Activated CD4-positive, alpha-beta T cell treated with anti-CD3 and anti-CD28 coated beads, Interleukin-2, amount 10 ng/mL, durations not matched to agents 7 days and 5 days (primary cell): ENCODE data around the gene AOPEP. TPM values are rescaled to one million over a fixed set of nuclear protein-coding genes. Genes with fewer than 3 reads are reported as not detected.

Source experiments
- CTCF ChIA-PET: fragments of 350-600 bp; sonication (Branson Sonifier 250); formaldehyde crosslinking; loops from one replicate; lab custom pipeline; 2021; ENCODE audit warnings: antibody characterized with exemption; lab: Charles Lee
- POLR2A ChIA-PET: fragments of 350-600 bp; sonication (Branson Sonifier 250); formaldehyde crosslinking; loops from one replicate; lab custom pipeline; 2021; ENCODE audit warnings: antibody characterized with exemption; lab: Charles Lee
- DNase-seq: peaks from one replicate; pipeline ENCODE4 v3.0.0-alpha.2; 2020
- H3K27ac Mint-ChIP-seq: one replicate; pipeline ENCODE4 v1.8.0; 2021; ENCODE audit warnings: mild to moderate bottlenecking, moderate library complexity, mixed read lengths
- H3K27me3 Mint-ChIP-seq: one replicate; pipeline ENCODE4 v1.8.0; 2021; ENCODE audit warnings: mixed read lengths
- H3K36me3 Mint-ChIP-seq: one replicate; pipeline ENCODE4 v1.8.0; 2021; ENCODE audit warnings: low read depth, mixed read lengths
- H3K4me1 Mint-ChIP-seq: one replicate; pipeline ENCODE4 v1.8.0; 2021; ENCODE audit warnings: mixed read lengths
- H3K4me3 Mint-ChIP-seq: one replicate; pipeline ENCODE4 v1.8.0; 2021; ENCODE audit warnings: mild to moderate bottlenecking, moderate library complexity, mixed read lengths
- H3K9me3 Mint-ChIP-seq: one replicate; pipeline ENCODE4 v1.8.0; 2021; ENCODE audit warnings: mixed read lengths
- total RNA-seq, 2 experiments: library from RNA; stranded (reverse); gene quantifications; one replicate each; pipeline ENCODE4 v1.2.3, GENCODE V29; 2021

The AOPEP gene
- total RNA-seq, 2 experiments from 2014 or later, result 9.7 to 10.7 TPM

DNA sequence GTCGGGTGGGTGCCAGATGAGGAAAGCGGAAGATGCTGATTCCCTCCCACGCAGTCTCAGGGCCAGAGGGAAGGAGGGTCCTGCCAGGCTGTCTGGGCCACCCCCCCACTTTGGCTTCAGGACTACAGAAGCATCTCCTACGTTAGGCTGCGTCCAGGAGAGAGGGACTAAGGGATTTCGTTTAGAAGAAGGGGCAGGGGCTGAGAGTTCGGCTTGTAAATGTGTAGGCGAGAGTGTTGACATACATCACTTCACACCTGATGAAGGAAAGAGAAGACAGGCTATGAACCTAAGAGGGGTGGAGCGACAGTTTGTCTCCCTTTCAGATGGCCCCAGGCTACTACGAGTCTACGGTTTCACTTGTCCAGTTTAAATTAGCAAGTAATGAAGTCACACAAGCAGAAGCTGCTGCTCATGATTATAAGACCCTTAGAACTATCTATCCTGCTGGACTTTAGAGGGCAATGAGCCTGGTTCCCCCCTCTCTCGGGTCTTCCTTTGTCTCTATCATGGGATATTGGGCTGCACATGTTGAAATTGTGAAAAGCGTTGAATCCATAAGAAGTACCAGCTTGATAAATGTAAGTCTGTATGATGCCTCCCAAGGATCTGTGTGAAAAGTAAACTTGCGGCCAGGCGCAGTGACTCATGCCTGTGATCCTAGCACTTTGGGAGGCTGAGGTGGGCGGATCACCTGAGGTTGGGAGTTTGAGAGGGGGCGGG, 193.0 kb downstream of the AOPEP start:
- no peak overlapping the region for H3K27ac Mint-ChIP-seq
- H3K36me3 Mint-ChIP-seq, result no peaks in the 10 kb centered on the region
- ChIA-PET POLR2A (no interaction called here), CTCF (no interaction called here)
- no peak for DNase-seq
- no peaks in the 10 kb centered on the region for H3K4me1 Mint-ChIP-seq
- H3K9me3 Mint-ChIP-seq, result no peaks in the 10 kb centered on the region
- no peak overlapping the region for H3K4me3 Mint-ChIP-seq
- H3K27me3 Mint-ChIP-seq, result no peaks in the 10 kb centered on the region

DNA sequence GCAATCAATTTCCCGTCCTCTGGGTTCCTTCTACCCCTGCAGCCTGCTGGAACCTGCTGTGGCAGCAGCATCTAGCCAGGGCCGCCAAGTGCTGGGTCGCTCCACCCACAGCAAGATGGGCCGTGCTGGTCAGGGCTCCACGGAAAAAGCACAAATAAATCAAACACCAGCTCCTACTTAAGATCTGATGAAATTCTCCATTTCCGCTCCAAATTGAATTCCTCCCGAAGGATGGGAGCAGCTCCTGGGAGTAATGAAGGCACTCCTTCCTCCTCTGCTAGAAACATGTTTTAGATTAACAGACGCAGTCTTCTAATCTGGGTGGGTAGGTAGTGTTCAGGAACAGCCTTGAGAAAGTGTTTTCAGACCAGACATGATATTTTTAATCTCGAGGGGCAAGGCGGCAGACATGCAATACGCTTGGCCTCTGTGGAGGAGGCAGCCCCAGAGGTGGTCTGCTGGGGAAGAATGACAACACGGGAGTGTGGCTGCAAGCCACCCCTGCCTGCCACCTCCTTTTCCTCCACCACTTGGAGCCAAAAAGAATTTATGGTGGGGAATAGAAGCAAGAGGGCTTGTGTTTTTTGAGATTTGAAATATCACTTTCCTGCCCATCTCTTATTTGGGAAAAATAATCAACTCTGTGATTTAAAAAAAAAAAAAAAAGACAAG, 194.1 kb downstream of the AOPEP start:
- ChIA-PET POLR2A (no interaction called here), CTCF (no interaction called here)
- Mint-ChIP-seq H3K4me1 (no peaks in the 10 kb centered on the region), H3K27ac (no peak overlapping the region), H3K4me3 (no peak overlapping the region), H3K36me3 (no peaks in the 10 kb centered on the region), H3K27me3 (no peaks in the 10 kb centered on the region), H3K9me3 (no peaks in the 10 kb centered on the region)
- DNase-seq, result no peak

DNA sequence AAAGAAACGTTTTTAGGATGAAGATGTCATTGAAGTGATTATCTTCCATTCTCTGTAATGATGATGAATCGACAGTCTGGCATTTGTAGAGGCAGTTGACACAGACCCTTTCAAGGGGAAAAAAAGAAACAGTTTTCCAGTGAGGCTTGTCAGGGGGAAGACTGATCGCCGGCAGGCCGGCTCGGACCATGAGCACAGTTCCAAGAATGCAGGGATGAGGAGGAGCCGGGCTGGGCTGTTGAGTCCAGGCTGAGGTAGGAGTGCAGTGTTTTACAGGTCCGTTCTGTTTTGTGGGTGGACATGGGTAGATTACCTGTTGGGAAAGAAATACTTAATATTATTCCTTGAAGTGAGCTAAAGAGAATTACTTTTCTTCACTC, 194.6 kb downstream of the AOPEP start:
- Mint-ChIP-seq H3K9me3 (no peaks in the 10 kb centered on the region), H3K27me3 (no peaks in the 10 kb centered on the region), H3K4me1 (no peaks in the 10 kb centered on the region), H3K27ac (no peak overlapping the region), H3K4me3 (no peak overlapping the region), H3K36me3 (no peaks in the 10 kb centered on the region)
- POLR2A ChIA-PET, result no interaction called here
- CTCF ChIA-PET, result no interaction called here
- no peak for DNase-seq

DNA sequence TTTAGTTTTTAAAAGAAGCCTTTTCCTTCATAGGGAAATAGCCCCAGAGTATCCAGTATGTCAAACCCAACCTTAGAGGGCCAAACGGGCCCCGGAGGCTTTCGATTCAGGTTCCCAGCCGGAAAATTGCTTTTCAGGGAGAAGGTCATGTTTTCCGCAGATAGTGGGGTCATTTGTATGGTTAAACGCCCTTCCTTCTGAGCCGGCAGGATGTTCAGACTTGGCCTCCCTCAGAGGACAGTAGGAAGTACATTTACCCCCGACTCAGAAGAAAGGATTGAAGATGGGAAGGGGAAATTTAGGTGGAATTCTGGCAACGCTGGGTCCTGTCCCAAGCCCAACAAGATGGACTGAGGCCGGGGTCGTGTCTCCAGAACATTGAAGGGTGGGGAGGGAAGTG, 195.2 kb downstream of the AOPEP start:
- no peaks in the 10 kb centered on the region for H3K27me3 Mint-ChIP-seq
- ChIA-PET POLR2A (no interaction called here), CTCF (no interaction called here)
- DNase-seq, result no peak
- no peaks in the 10 kb centered on the region for H3K36me3 Mint-ChIP-seq
- H3K4me3 Mint-ChIP-seq, result no peak overlapping the region
- H3K4me1 Mint-ChIP-seq, result no peaks in the 10 kb centered on the region
- no peak overlapping the region for H3K27ac Mint-ChIP-seq
- no peaks in the 10 kb centered on the region for H3K9me3 Mint-ChIP-seq

DNA sequence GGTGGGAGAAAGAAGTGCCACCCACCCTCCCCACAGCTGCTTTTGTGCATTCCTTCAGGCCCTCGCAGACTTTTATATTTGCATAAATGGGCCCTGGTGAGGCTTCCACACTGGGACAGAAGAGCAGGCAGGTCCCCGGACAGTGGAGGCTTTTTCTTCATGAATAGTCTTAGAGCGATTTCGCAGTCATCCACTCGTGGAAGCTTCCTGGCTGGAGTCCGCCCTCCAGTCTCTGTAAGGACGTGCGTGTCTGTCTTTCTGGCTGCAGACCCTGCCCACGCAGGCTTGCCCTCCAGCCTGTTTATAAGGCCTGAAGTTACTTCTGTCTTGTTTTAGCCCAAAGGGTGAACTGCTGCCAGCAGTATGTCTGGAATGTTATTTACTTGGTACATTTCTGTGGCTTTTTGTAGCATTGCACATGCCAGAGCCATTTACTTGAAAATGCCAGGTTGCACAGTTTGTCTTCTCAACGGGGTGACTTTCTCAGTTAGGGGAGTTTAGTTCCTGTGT, 195.7 kb downstream of the AOPEP start:
- CTCF ChIA-PET, result no interaction called here
- no peak for DNase-seq
- POLR2A ChIA-PET, result no interaction called here
- Mint-ChIP-seq H3K36me3 (no peaks in the 10 kb centered on the region), H3K27me3 (no peaks in the 10 kb centered on the region), H3K27ac (no peak overlapping the region), H3K4me1 (no peaks in the 10 kb centered on the region), H3K9me3 (no peaks in the 10 kb centered on the region), H3K4me3 (no peak overlapping the region)

DNA sequence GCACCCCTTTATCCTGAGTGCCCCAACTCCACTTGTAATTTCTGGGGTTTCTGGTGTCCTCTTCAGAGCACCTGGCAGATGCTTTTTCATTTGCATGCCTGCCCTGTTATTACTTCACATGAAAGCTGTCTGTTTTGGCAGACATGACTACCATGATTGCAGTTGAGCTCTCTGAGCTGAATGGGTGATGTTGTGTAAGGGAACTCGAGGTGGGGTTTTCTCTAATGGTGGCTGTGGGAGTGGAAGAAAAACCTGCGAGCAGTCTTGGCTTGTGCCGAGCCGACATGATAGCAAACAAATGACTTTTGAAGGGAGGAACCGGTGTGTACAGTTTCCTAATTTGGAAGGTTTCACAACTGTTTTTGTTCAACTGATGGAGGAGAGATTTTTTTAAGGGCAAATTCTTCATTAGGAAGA, 196.2 kb downstream of the AOPEP start:
- Mint-ChIP-seq H3K36me3 (no peaks in the 10 kb centered on the region), H3K9me3 (no peaks in the 10 kb centered on the region), H3K27me3 (no peaks in the 10 kb centered on the region), H3K4me3 (no peak overlapping the region), H3K4me1 (no peaks in the 10 kb centered on the region), H3K27ac (no peak overlapping the region)
- no peak for DNase-seq
- POLR2A ChIA-PET, result no interaction called here
- CTCF ChIA-PET, result no interaction called here

DNA sequence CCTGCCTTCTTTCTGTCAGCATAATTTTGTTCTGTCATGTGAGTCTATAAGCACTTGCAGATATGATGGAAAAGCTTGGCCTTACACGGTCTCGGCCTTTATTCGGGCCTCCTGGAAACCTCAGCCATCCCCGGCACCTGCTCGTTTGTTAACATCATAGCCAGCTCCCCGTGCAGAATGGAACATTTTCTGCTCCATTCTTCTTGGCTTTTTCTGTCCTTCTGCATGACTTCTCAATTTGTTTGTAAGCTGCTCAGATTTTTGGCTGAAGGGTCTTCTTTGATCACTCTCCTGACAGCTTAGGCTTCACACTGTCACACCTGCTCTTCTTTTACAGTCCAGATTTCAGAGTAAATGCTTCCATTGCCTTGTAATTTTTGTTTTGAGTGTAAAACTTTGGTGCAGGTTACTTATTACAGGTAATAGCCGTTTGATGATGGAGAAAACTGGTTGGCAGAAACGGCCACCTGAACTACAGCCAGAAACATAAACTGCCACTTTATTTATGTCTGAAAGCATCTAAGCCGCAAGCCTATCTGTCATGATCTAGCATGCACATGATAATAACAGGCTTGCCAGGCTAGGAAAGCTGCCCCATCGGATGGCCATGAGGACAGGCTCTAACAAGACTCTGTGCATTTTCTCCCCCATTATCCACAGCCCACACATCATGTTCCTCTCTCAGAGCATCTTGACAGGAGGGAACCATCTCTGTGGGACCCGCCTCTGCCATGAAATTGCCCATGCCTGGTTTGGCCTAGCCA, 197.0 kb downstream of the AOPEP start:
- CTCF ChIA-PET, result no interaction called here
- Mint-ChIP-seq H3K4me3 (no peak overlapping the region), H3K27me3 (no peaks in the 10 kb centered on the region), H3K4me1 (no peaks in the 10 kb centered on the region), H3K36me3 (no peaks in the 10 kb centered on the region), H3K9me3 (no peaks in the 10 kb centered on the region), H3K27ac (no peak overlapping the region)
- POLR2A ChIA-PET, result no interaction called here
- DNase-seq, result no peak

DNA sequence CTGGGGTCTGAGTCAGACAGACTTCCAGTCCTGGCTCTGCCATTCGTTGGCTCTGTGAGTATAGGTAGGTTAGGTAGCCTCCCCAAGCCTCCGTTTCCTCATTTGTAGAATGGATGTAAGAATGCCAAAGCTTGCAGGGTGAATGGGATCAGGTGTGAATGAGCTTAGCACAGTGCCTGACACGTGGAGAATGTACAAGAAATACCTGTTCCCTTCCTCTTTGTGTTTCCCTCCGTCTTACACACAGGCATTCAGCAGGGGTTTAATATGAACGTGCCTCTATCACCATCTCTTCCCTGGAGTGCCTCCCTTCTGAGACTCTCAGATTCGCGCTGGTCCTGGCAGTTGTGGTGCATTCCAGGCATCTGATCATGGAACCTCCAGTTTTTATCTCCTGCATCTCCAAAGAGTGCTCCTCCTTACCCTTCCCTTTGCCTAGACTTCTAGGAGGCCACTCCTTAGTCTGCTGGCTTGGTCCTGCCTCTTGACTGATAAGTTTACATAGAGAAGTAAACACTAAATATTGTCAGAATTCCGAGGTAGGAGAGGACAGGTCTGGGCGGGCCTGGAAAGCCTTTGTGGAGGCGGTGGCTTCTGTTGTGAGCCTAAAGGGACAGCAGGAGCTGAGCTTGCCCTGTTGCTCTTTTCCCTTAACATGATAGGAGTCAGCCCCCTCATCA, 199.4 kb downstream of the AOPEP start:
- DNase-seq, result no peak
- Mint-ChIP-seq H3K36me3 (no peaks in the 10 kb centered on the region), H3K4me1 (no peaks in the 10 kb centered on the region), H3K9me3 (no peaks in the 10 kb centered on the region), H3K27ac (no peak overlapping the region), H3K27me3 (no peaks in the 10 kb centered on the region), H3K4me3 (no peak overlapping the region)
- POLR2A ChIA-PET, result no interaction called here
- CTCF ChIA-PET, result interaction anchor here (1.4 kb wide), 1 partner anchor 24 kb away, joined by 3 read pairs; no protein-coding TSS in a partner anchor

DNA sequence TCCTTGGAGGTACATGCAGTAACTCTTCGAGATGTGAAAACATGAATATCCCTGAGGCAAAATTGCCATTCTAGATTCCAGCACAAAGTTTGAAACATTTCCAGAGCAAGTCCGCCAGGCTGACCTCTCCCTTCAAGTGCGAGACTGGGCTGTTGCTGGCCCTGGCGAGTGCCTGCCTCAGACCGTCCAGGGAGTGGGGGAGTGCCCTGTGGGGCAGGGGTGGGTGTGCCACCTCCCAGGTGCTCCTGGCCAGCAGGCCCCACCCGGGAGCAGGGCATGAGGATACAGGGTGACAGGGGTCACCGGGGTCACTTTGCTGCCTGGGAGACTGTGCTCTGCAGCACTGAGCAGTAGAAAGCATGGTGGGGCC, 199.9 kb downstream of the AOPEP start:
- no peaks in the 10 kb centered on the region for H3K4me1 Mint-ChIP-seq
- H3K9me3 Mint-ChIP-seq, result no peaks in the 10 kb centered on the region
- H3K27me3 Mint-ChIP-seq, result no peaks in the 10 kb centered on the region
- H3K4me3 Mint-ChIP-seq, result no peak overlapping the region
- CTCF ChIA-PET, result no interaction called here
- H3K36me3 Mint-ChIP-seq, result no peaks in the 10 kb centered on the region
- POLR2A ChIA-PET, result no interaction called here
- no peak overlapping the region for H3K27ac Mint-ChIP-seq
- DNase-seq, result no peak

DNA sequence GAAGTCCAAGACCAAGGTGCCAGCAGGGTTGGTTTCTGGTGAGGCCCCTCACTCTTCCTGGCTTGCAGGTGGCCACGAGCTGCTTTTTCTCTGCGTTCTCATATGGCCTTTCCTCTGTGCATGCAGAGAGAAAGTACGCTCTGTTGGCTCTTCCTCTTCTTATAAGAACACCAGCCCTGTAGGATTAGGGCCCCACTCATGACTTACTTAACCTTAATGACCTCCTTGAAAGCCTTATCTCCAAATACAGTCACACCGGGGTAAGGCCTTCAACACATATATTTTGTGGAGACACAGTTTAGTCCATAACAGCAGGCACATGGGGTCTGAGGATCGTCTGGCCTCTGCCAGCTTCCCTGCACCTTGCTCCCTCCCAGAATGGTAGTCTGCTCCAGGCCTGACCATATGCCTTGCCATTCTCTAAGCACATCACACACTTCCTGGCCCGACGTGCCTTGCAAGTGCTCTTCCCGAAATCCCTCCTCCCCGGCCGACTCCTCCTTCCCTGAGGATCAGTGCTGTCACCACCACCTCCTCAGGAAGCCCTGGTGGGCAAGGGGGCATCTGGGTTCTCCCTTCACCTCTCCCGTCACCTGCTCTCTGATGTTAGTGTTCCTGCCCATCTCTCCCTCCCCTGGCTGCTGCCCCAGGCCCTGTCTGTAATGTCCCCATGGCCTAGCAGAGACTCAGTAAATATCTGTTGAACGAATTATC, 200.7 kb downstream of the AOPEP start:
- no peak for DNase-seq
- POLR2A ChIA-PET, result no interaction called here
- no peak overlapping the region for H3K4me3 Mint-ChIP-seq
- CTCF ChIA-PET, result no interaction called here
- no peak overlapping the region for H3K27ac Mint-ChIP-seq
- H3K27me3 Mint-ChIP-seq, result no peaks in the 10 kb centered on the region
- no peaks in the 10 kb centered on the region for H3K9me3 Mint-ChIP-seq
- no peaks in the 10 kb centered on the region for H3K4me1 Mint-ChIP-seq
- H3K36me3 Mint-ChIP-seq, result no peaks in the 10 kb centered on the region

DNA sequence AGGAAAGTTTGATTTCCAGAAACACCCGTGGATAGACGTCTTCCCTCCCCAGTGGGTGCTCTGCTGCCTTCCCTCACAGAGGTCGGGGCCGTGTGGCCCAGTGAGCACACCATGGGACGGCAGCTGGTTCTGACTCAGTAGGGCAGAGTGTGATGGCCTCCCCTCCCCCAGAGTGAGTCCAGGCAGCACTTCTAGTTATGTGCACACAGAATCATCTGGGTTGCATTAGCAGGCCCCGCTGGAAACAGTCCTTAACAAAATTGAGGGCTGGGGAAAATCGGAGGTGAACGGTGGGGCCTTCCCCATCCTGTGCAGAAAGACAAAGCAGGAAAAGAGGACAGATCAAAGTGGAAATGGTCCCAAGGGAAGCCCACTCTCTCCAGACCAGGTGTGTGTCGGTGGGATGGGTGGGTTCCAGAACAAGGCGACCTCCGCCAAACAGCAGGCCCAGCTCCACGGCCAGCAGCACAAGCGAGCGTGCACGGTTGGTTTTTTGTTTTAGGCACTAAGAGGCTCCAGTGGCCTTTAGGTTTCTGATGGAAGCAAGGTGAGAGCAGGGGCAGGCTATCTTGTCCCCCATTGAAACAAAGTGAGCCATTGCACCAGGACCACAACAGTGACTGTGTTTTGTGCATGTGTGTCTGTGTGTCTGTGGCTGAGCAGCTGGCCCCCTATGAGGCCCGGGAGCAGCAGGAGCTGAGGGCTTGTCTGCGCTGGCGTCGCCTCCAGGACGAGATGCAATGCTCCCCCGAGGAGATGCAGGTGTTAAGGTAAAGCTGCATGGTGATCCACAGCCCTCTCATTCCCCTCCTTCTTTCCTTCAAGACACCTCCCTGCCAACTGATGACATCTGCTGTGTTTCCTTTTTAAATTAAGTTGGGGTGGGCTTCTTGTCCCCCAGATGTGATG, 201.5 kb downstream of the AOPEP start:
- H3K27ac Mint-ChIP-seq, result no peak overlapping the region

More for the DNA sequence above, 201.5 kb downstream of the AOPEP start:
- no peaks in the 10 kb centered on the region for H3K36me3 Mint-ChIP-seq
- no peak overlapping the region for H3K4me3 Mint-ChIP-seq
- no peaks in the 10 kb centered on the region for H3K4me1 Mint-ChIP-seq
- ChIA-PET CTCF (no interaction called here), POLR2A (no interaction called here)
- no peaks in the 10 kb centered on the region for H3K27me3 Mint-ChIP-seq
- H3K9me3 Mint-ChIP-seq, result no peaks in the 10 kb centered on the region
- DNase-seq, result no peak
